Keratinocyte (primary cell): ENCODE measurements around the gene PSMB2. TPM values are rescaled to one million over a fixed set of nuclear protein-coding genes. Genes with fewer than 3 reads are reported as not detected.

Source experiments
- DNase-seq: peaks from one replicate; pipeline ENCODE4 v3.0.0-alpha.2; 2011; ENCODE audit warnings: low read depth, missing footprints, low spot score
- FAIRE-seq: peaks from 2 replicates; lab custom pipeline; 2011; peaks lifted over from hg19 to GRCh38; lab: Jason Lieb, UNC
- H2AFZ ChIP-seq: 2 replicates; pipeline ENCODE4 v1.6.0; 2012; ENCODE audit warnings: low read length, control low read depth, inconsistent platforms; ENCODE audit not compliant: control insufficient read depth
- H3K27ac ChIP-seq: 2 replicates; pipeline ENCODE4 v1.5.1; 2011; ENCODE audit warnings: low read length; ENCODE audit not compliant: control insufficient read depth, insufficient read depth
- H3K27me3 ChIP-seq: 3 replicates; pipeline ENCODE4 v1.6.0; 2011; ENCODE audit warnings: low read length; ENCODE audit not compliant: control insufficient read depth, insufficient read depth; ENCODE audit errors: extremely low read depth
- H3K36me3 ChIP-seq, 2 experiments: 2 replicates in 1 of 2; 3 replicates in 1 of 2; pipeline ENCODE4 v1.5.1; 2011; ENCODE audit warnings: low read length in 2 of 2, mild to moderate bottlenecking in 1 of 2; ENCODE audit not compliant: control insufficient read depth in 2 of 2, insufficient read depth in 2 of 2; ENCODE audit errors: extremely low read depth in 1 of 2
- H3K4me1 ChIP-seq: 3 replicates; pipeline ENCODE4 v1.5.1; 2011; ENCODE audit warnings: low read length; ENCODE audit not compliant: control insufficient read depth, insufficient read depth; ENCODE audit errors: extremely low read depth
- H3K4me2 ChIP-seq: 3 replicates; pipeline ENCODE4 v1.6.0; 2011; ENCODE audit warnings: low read depth, low read length; ENCODE audit not compliant: control insufficient read depth, insufficient read depth; ENCODE audit errors: extremely low read depth
- H3K4me3 ChIP-seq, 3 experiments: fragments of 200-600 bp in 1 of 3; sonication (generic) in 1 of 3; 2 replicates in 2 of 3; 3 replicates in 1 of 3; pipeline ENCODE4 v1.5.1; 2011 to 2016; ENCODE audit warnings: low read length in 3 of 3, mild to moderate bottlenecking in 3 of 3, control low read depth in 2 of 3, inconsistent platforms in 1 of 3, low read depth in 1 of 3, mixed read lengths in 1 of 3, mixed run types in 1 of 3, moderate library complexity in 1 of 3; ENCODE audit not compliant: control insufficient read depth in 2 of 3, insufficient read depth in 2 of 3; ENCODE audit errors: extremely low read depth in 1 of 3
- H3K79me2 ChIP-seq: 2 replicates; pipeline ENCODE4 v1.6.0; 2012; ENCODE audit warnings: low read length; ENCODE audit not compliant: control insufficient read depth, insufficient read depth
- H3K9ac ChIP-seq: 3 replicates; pipeline ENCODE4 v1.6.0; 2011; ENCODE audit warnings: low read length; ENCODE audit not compliant: control insufficient read depth, insufficient read depth; ENCODE audit errors: extremely low read depth
- H3K9me1 ChIP-seq: 3 replicates; pipeline ENCODE4 v1.6.0; 2011; ENCODE audit warnings: low read length; ENCODE audit not compliant: control insufficient read depth, insufficient read depth; ENCODE audit errors: extremely low read depth
- H3K9me3 ChIP-seq: 2 replicates; pipeline ENCODE4 v1.5.1; 2012; ENCODE audit warnings: low read depth, low read length; ENCODE audit not compliant: control insufficient read depth
- H4K20me1 ChIP-seq: 3 replicates; pipeline ENCODE4 v1.6.0; 2011; ENCODE audit warnings: low read length; ENCODE audit not compliant: control insufficient read depth, insufficient read depth; ENCODE audit errors: extremely low read depth
- EZH2 ChIP-seq: IDR thresholded peaks from one replicate; pipeline ENCODE4 v1.6.1; 2012; ENCODE audit warnings: inconsistent platforms, mild to moderate bottlenecking, low read length, moderate library complexity
- dilution Hi-C: fragments of 300-500 bp; cut with MboI; formaldehyde crosslinking; loops from one replicate; pipeline ENCODE4 v1.7.0; 2020; ENCODE audit warnings: low sequenced_read_pairs; ENCODE audit not compliant: extremely low pct_ligation_motif_present
- polyA plus RNA-seq, 5 experiments: library from polyadenylated mRNA; depleted of rRNA in 3 of 5; stranded (reverse) in 3 of 5; stranded (forward) in 1 of 5; unstranded in 1 of 5; fragments of >200 nt; gene quantifications; 1 replicate in 1 of 5; 2 replicates in 3 of 5; 3 replicates in 1 of 5; pipeline versions ENCODE4 v1.2.1 to v1.2.3, GENCODE V29; 2011 to 2012; ENCODE audit warnings: missing spikeins in 2 of 5, low read depth in 1 of 5, low replicate concordance in 1 of 5
- TF ChIP-seq, protein P1 (sequence below), 3 experiments: IDR thresholded peaks in 1 of 3; conservative IDR thresholded peaks in 1 of 3; optimal IDR thresholded peaks in 1 of 3; 2 replicates in 2 of 3; 3 replicates in 1 of 3; pipeline versions ENCODE3 to v1.5.1; 2011; ENCODE audit warnings: low read length in 3 of 3, mild to moderate bottlenecking in 3 of 3, moderate library complexity in 2 of 3, control low read depth in 1 of 3, inconsistent platforms in 1 of 3; ENCODE audit not compliant: insufficient read depth in 2 of 3; ENCODE audit errors: extremely low read depth in 1 of 3

Gene PSMB2
- polyA plus RNA-seq, 1 donor (not counting 4 experiments of a cell fraction or from before 2014, with no cell fraction given), result 108 TPM

DNA sequence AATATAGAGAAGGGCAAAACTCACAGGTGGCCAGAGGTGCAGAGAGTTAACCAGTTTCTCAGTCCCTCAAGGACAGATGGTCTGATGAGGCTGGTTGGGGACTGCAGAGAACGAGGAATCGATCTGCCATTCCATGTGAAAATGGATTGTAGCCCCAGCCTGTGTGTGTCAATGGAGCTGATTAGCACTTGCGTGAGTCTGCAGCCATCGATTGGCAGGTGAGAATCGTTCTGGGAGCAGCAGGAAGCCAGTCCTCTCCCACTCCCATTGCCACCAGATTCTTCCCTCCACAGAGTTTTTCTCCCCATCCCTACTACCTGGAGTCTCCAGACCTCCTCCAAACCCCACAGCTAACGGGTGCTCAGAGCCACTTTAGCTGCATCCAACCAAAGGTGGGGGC lies 18.3 kb upstream of the PSMB2 start:
- H2AFZ ChIP-seq, result no peak overlapping the region

DNA sequence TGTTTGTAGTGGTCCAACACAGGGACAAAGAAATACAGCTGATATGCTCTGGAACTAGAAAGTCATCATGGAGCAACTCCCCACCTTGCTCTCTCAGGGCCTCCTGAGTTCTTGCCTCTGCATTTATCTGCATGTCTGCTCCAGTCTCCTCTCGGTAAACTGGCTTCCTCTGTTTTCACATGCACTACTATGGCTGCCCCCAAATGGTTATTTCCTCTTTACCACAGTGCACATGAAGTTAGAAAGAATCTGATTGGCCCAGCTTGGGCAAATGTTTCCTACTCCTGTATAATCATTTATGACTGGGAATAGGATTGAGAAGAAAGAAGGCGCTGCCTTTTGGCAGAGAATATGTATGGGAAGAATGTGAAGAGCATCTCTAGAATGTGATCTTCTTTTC lies 16.5 kb upstream of the PSMB2 start:
- Histone ChIP-seq H3K9ac (no peak overlapping the region), H3K9me3 (no peaks in the 10 kb centered on the region), H3K36me3 (no peaks in the 10 kb centered on the region), H2AFZ (no peak overlapping the region), H3K4me1 (no peaks in the 10 kb centered on the region), H3K79me2 (no peaks in the 10 kb centered on the region), H3K4me3 (no peak overlapping the region), H3K27ac (no peak overlapping the region), H3K4me2 (no peak overlapping the region), H3K27me3 (no peaks in the 10 kb centered on the region), H4K20me1 (no peaks in the 10 kb centered on the region), H3K9me1 (no peaks in the 10 kb centered on the region)
- dilution Hi-C loops, result no loop called here
- no peak for FAIRE-seq
- no peak for TF ChIP-seq EZH2
- TF ChIP-seq, protein P1, sequence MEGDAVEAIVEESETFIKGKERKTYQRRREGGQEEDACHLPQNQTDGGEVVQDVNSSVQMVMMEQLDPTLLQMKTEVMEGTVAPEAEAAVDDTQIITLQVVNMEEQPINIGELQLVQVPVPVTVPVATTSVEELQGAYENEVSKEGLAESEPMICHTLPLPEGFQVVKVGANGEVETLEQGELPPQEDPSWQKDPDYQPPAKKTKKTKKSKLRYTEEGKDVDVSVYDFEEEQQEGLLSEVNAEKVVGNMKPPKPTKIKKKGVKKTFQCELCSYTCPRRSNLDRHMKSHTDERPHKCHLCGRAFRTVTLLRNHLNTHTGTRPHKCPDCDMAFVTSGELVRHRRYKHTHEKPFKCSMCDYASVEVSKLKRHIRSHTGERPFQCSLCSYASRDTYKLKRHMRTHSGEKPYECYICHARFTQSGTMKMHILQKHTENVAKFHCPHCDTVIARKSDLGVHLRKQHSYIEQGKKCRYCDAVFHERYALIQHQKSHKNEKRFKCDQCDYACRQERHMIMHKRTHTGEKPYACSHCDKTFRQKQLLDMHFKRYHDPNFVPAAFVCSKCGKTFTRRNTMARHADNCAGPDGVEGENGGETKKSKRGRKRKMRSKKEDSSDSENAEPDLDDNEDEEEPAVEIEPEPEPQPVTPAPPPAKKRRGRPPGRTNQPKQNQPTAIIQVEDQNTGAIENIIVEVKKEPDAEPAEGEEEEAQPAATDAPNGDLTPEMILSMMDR (optimal IDR thresholded peaks at IDR 0.05 in 1 of 3, IDR thresholded peaks at IDR 0.05 in 1 of 3, conservative IDR thresholded peaks at IDR 0.05 in 1 of 3; ENCODE audit: extremely low read depth in 1 of 3, insufficient read depth in 2 of 3, low read length in 3 of 3), result no peak
- no peak for DNase-seq

More for the DNA sequence above, 18.3 kb upstream of the PSMB2 start:
- TF ChIP-seq EZH2, result no peak
- TF ChIP-seq, protein P1 (optimal IDR thresholded peaks at IDR 0.05 in 1 of 3, IDR thresholded peaks at IDR 0.05 in 1 of 3, conservative IDR thresholded peaks at IDR 0.05 in 1 of 3; ENCODE audit: extremely low read depth in 1 of 3, insufficient read depth in 2 of 3, low read length in 3 of 3), result no peak
- Histone ChIP-seq H3K36me3 (no peaks in the 10 kb centered on the region), H3K79me2 (no peaks in the 10 kb centered on the region), H4K20me1 (no peaks in the 10 kb centered on the region), H3K9ac (no peak overlapping the region), H3K27ac (no peak overlapping the region), H3K9me1 (no peaks in the 10 kb centered on the region), H3K4me1 (no peaks in the 10 kb centered on the region), H3K27me3 (no peaks in the 10 kb centered on the region), H3K4me3 (no peak overlapping the region), H3K4me2 (no peak overlapping the region), H3K9me3 (no peaks in the 10 kb centered on the region)
- DNase-seq (no peak), FAIRE-seq (no peak)
- dilution Hi-C loops, result no loop called here
